H9 (cell line): ENCODE measurements around the gene SLC7A4. TPM values are rescaled to one million over a fixed set of nuclear protein-coding genes. Genes with fewer than 3 reads are reported as not detected.

Experiments
- DNase-seq: peaks from one replicate; pipeline ENCODE4 v3.0.0-alpha.2; 2017
- H2AFZ ChIP-seq: one replicate; pipeline ENCODE4 v1.6.1; 2013; ENCODE audit warnings: mild to moderate bottlenecking, low read length, control low read depth, moderate library complexity
- H2AK5ac ChIP-seq: 2 replicates; pipeline ENCODE4 v1.6.1; 2013; ENCODE audit warnings: low read length, control low read depth, mixed read lengths; ENCODE audit not compliant: insufficient read length
- H2BK120ac ChIP-seq: one replicate; pipeline ENCODE4 v1.6.1; 2013; ENCODE audit warnings: low read depth, mild to moderate bottlenecking, low read length, control low read depth, inconsistent platforms; ENCODE audit not compliant: poor library complexity, severe bottlenecking
- H2BK12ac ChIP-seq: 2 replicates; pipeline ENCODE4 v1.6.1; 2013; ENCODE audit warnings: low read length, control low read depth, mixed read lengths, low read depth; ENCODE audit not compliant: insufficient read length
- H2BK15ac ChIP-seq: 2 replicates; pipeline ENCODE4 v1.6.1; 2013; ENCODE audit warnings: low read depth, low read length, control low read depth
- H2BK20ac ChIP-seq: one replicate; pipeline ENCODE4 v1.6.1; 2013; ENCODE audit warnings: low read depth, mild to moderate bottlenecking, low read length, control low read depth, inconsistent platforms; ENCODE audit not compliant: poor library complexity, severe bottlenecking
- H2BK5ac ChIP-seq: 2 replicates; pipeline ENCODE4 v1.6.1; 2013; ENCODE audit warnings: low read length, control low read depth, mixed read lengths; ENCODE audit not compliant: insufficient read length
- H3K14ac ChIP-seq: 2 replicates; pipeline ENCODE4 v1.6.1; 2013; ENCODE audit warnings: low read length, control low read depth; ENCODE audit not compliant: insufficient read depth
- H3K18ac ChIP-seq: 2 replicates; pipeline ENCODE4 v1.6.1; 2013; ENCODE audit warnings: low read depth, mild to moderate bottlenecking, mixed read lengths, low read length, control low read depth; ENCODE audit not compliant: insufficient read length
- H3K23ac ChIP-seq: 2 replicates; pipeline ENCODE4 v1.6.1; 2013; ENCODE audit warnings: low read length, control low read depth, mixed read lengths, low read depth; ENCODE audit not compliant: insufficient read length
- H3K23me2 ChIP-seq: 2 replicates; pipeline ENCODE4 v1.6.1; 2013; ENCODE audit warnings: low read depth, mild to moderate bottlenecking, mixed read lengths, low read length, control low read depth; ENCODE audit not compliant: insufficient read length, poor library complexity, severe bottlenecking
- H3K27ac ChIP-seq: 2 replicates; pipeline ENCODE4 v1.5.1; 2013; ENCODE audit warnings: low read length, control low read depth, mixed read lengths, low read depth; ENCODE audit not compliant: insufficient read length
- H3K27me3 ChIP-seq: 2 replicates; pipeline ENCODE4 v1.6.1; 2013; ENCODE audit warnings: low read length, control low read depth, inconsistent platforms; ENCODE audit not compliant: insufficient read depth
- H3K4ac ChIP-seq: 2 replicates; pipeline ENCODE4 v1.6.1; 2013; ENCODE audit warnings: low read depth, mild to moderate bottlenecking, control low read depth, inconsistent platforms, low read length, moderate library complexity
- H3K4me1 ChIP-seq: 2 replicates; pipeline ENCODE4 v1.6.1; 2013; ENCODE audit warnings: low read length, control low read depth, inconsistent platforms; ENCODE audit not compliant: insufficient read depth
- H3K4me2 ChIP-seq: 2 replicates; pipeline ENCODE4 v1.6.1; 2013; ENCODE audit warnings: low read length, control low read depth, mixed read lengths; ENCODE audit not compliant: insufficient read length, insufficient read depth
- H3K56ac ChIP-seq: 2 replicates; pipeline ENCODE4 v1.6.1; 2013; ENCODE audit warnings: low read depth, mild to moderate bottlenecking, mixed read lengths, low read length, control low read depth; ENCODE audit not compliant: insufficient read length
- H3K79me1 ChIP-seq: 2 replicates; pipeline ENCODE4 v1.6.1; 2013; ENCODE audit warnings: low read depth, mild to moderate bottlenecking, moderate library complexity, low read length, control low read depth, inconsistent platforms; ENCODE audit not compliant: insufficient read depth, poor library complexity, severe bottlenecking
- H3K79me2 ChIP-seq: 2 replicates; pipeline ENCODE4 v1.6.1; 2013; ENCODE audit warnings: low read length, control low read depth, inconsistent platforms; ENCODE audit not compliant: insufficient read depth
- H3K9ac ChIP-seq: 2 replicates; pipeline ENCODE4 v1.6.1; 2013; ENCODE audit warnings: low read length, control low read depth, mixed read lengths; ENCODE audit not compliant: insufficient read length; ENCODE audit errors: extremely low read depth
- H3K9me3 ChIP-seq: one replicate; pipeline ENCODE4 v1.6.1; 2013; ENCODE audit warnings: low read depth, low read length, inconsistent platforms; ENCODE audit not compliant: control insufficient read depth
- H3T11ph ChIP-seq: one replicate; pipeline ENCODE4 v1.6.1; 2013; ENCODE audit warnings: mild to moderate bottlenecking, low read length, control low read depth, inconsistent platforms
- H4K20me1 ChIP-seq: one replicate; pipeline ENCODE4 v1.6.1; 2013; ENCODE audit not compliant: control insufficient read depth, insufficient read length, insufficient read depth
- H4K5ac ChIP-seq: 2 replicates; pipeline ENCODE4 v1.6.1; 2013; ENCODE audit warnings: low read depth, mild to moderate bottlenecking, mixed read lengths, low read length, control low read depth; ENCODE audit not compliant: insufficient read length
- H4K8ac ChIP-seq: replicated peaks from 2 replicates; pipeline ENCODE4 v1.6.1; 2013; ENCODE audit warnings: low read length, control low read depth, mixed read lengths, low read depth; ENCODE audit not compliant: insufficient read length
- H4K91ac ChIP-seq: 2 replicates; pipeline ENCODE4 v1.6.1; 2013; ENCODE audit warnings: low read depth, mild to moderate bottlenecking, moderate library complexity, mixed read lengths, low read length, control low read depth; ENCODE audit not compliant: insufficient read length
- H3K27ac Mint-ChIP-seq, 3 experiments: 2 replicates in 2 of 3; 3 replicates in 1 of 3; pipeline ENCODE4 v1.8.0; 2020 to 2021; ENCODE audit warnings: mixed read lengths in 3 of 3, mild to moderate bottlenecking in 1 of 3, moderate library complexity in 1 of 3
- H3K27me3 Mint-ChIP-seq: 2 replicates; pipeline ENCODE4 v1.8.0; 2021; ENCODE audit warnings: low read depth, mild to moderate bottlenecking, moderate library complexity, mixed read lengths
- H3K36me3 Mint-ChIP-seq, 3 experiments: 2 replicates in 2 of 3; 3 replicates in 1 of 3; pipeline ENCODE4 v1.8.0; 2020 to 2021; ENCODE audit warnings: low read depth in 3 of 3, mixed read lengths in 3 of 3; ENCODE audit not compliant: insufficient read depth in 1 of 3
- H3K4me1 Mint-ChIP-seq, 2 experiments: 2 replicates each; pipeline ENCODE4 v1.8.0; 2020; ENCODE audit warnings: mixed read lengths in 2 of 2
- H3K4me3 Mint-ChIP-seq, 2 experiments: 2 replicates in 1 of 2; 3 replicates in 1 of 2; pipeline ENCODE4 v1.8.0; 2020 to 2021; ENCODE audit warnings: mild to moderate bottlenecking in 2 of 2, mixed read lengths in 2 of 2, moderate library complexity in 1 of 2
- H3K9me3 Mint-ChIP-seq, 2 experiments: 2 replicates in 1 of 2; 3 replicates in 1 of 2; pipeline ENCODE4 v1.8.0; 2020; ENCODE audit warnings: mild to moderate bottlenecking in 2 of 2, mixed read lengths in 2 of 2, moderate library complexity in 1 of 2
- CTCF ChIP-seq: fragments of 200-600 bp; sonication (generic); conservative IDR thresholded peaks from 3 replicates; pipeline ENCODE4 v1.8.0; 2021; ENCODE audit warnings: antibody characterized with exemption, mild to moderate bottlenecking
- WGBS: extraction: QIAGEN DNeasy Blood & Tissue Kit; methylation state at CpG from one replicate; pipeline ENCODE4 v1.1.7; 2013; ENCODE audit warnings: missing lambda C conversion rate, low lambda C conversion rate, mixed read lengths; ENCODE audit not compliant: insufficient read length; ENCODE audit errors: extremely low coverage; 5-methylcytosine and 5-hydroxymethylcytosine counted together
- total RNA-seq: library from RNA; stranded (reverse); gene quantifications from 2 replicates; pipeline ENCODE4 v1.2.1, GENCODE V29; 2021

SLC7A4 gene
- total RNA-seq, 1 experiment from 2014 or later = 0.09 TPM

- no peaks in the 10 kb centered on the region for H3K4me1 ChIP-seq
- H3K79me2 ChIP-seq = no peaks in the 10 kb centered on the region
- H3K27ac ChIP-seq = no peak overlapping the region
- H3K23me2 ChIP-seq = no peaks in the 10 kb centered on the region
- no peak overlapping the region for H3K9ac ChIP-seq
- H3K9me3 ChIP-seq = no peaks in the 10 kb centered on the region
- Mint-ChIP-seq H3K27ac (no peak overlapping the region), H3K9me3 (0 out of 5 replicates have a peak, but pooled peaks cover 0 to under 1% of the 10 kb centered on the region in 2 experiments), H3K4me3 (no peak overlapping the region), H3K4me1 (no peaks in the 10 kb centered on the region; a peak in 1 of 4 replicates), H3K27me3 (no peaks in the 10 kb centered on the region), H3K36me3 (no peaks in the 10 kb centered on the region; a peak in 1 of 7 replicates)
- H2AK5ac ChIP-seq = no peak overlapping the region
- no peak overlapping the region for H2BK20ac ChIP-seq
- H4K8ac ChIP-seq = no peak overlapping the region
- no peak overlapping the region for H2BK12ac ChIP-seq
- no peak overlapping the region; the same call in 1 of the 2 replicates for H3K14ac ChIP-seq
- no peaks in the 10 kb centered on the region for H3K27me3 ChIP-seq
- H2BK120ac ChIP-seq = no peak overlapping the region
- H3K79me1 ChIP-seq = no peaks in the 10 kb centered on the region
- H4K91ac ChIP-seq = no peak overlapping the region
- no peaks in the 10 kb centered on the region for H4K20me1 ChIP-seq
- no peak for TF ChIP-seq CTCF
- no peak overlapping the region for H3K4ac ChIP-seq
- no peak overlapping the region for H4K5ac ChIP-seq
- H3T11ph ChIP-seq = no peak overlapping the region
- H3K18ac ChIP-seq = no peak overlapping the region
- no CpG with 5 or more reads among the region's 5 CpGs for WGBS
- H3K23ac ChIP-seq = no peak overlapping the region
- no peak overlapping the region for H2AFZ ChIP-seq
- no peak overlapping the region for H3K56ac ChIP-seq
- H2BK5ac ChIP-seq = no peak overlapping the region
- no peak overlapping the region for H2BK15ac ChIP-seq
- H3K4me2 ChIP-seq = no peak overlapping the region
- no peak for DNase-seq
These were observed 47.1 kb upstream of the SLC7A4 start for GRCh38 chr22:21079493-21079892.
